AG20443 (cell line): ENCODE measurements around the gene EXOC6B.
"Not testable (repeated sequence)": the region's sequence is repeated elsewhere in the genome, so short reads cannot be mapped to it uniquely, and the experiment has no call there.

Source experiments
- DNase-seq: peaks from one replicate; pipeline ENCODE4 v3.0.0; 2012; ENCODE audit warnings: low spot score, mixed read lengths

The EXOC6B gene

DNA sequence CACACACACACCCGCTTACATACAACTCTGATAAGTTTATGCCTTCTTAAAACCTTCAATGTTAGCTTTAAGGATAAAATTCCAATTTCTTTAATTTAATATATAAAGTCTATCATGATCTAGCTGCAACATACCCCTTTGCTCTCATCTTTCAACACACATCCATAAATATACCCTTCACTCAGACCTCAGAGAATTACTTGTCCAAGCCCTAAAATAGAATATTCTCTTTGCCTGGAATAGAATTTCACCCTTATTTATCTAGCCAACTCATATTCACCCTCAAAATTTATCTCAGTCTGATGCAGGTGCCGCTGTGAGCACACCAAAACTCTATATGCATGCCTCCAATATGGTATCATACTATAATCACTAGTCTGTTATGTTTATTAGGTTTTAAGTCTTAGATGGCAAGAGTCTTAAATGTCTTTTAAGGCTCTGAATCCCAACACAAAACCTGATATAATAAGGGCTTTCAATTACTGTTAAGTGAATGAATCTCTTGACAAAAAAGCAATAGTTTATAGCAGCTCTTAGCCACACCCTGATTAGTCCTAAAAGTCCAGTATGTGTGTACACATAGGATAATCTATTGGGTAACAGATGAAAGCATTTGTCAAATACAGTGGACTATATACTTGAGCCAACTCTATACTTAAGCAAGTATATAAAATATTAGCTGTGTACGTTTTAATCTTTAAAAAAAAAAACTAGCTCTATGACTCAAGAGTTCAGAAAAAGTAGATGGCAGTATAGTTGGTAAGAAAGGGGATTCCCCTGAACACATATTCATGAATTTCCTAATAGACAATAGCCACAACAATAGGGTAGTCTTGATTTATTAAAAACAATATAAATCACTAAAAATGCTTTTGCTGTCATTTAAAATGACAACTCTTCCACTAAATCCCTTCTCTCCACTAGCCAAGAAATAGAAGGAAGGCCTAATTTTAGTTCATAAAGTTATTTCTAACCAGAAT lies 144.5 kb downstream of the EXOC6B start:
- DNase-seq = no peak

DNA sequence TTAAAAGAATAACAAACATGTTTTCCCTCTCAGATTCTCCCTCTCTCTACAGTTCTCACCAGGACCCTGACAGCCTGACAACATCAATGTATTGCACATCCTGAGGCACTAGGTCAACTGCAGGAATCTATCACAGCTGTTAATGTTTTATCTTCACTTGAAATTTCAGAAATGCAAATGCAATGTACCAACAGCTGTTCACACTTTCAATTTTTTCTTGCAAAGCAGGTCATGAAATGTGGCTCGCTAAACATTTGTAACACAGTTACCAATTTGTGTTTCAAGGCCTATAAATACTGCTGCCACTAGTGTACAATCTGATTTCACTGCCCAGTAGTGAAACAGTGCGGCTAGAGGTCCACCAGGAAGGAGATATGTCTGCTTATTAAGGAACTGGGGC lies 147.8 kb downstream of the EXOC6B start:
- DNase-seq = no peak

DNA sequence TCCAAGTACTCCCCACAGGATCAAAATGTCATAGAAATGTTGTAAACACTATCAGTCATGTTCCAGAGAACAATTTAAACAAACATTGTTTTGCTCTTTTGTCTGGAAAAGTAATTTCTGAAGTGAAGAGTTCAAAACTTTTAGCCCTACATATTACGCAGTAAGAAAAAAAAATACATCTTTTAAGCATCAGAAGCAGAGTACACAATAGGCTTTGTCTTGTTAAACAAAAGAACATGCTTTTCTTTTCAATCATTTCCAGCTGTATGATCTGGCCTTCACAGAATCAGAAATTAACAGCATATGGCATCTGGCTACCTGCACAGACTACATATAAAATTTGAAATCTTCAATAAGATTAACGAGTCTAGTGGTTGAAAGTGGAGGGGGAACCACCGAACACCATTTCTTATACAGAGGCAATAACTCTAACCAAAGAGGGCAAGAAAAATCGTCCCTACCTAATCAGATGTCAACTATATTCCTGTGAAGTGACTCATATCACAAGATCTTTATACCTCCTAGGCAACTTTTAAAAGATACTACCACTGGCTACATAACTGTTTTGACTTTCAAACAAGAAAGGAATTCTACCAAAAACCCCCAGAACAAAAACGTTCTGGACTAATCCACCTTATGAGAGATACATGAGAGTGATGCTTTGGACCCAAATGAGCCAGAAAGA lies 149.3 kb downstream of the EXOC6B start:
- DNase-seq = no peak

DNA sequence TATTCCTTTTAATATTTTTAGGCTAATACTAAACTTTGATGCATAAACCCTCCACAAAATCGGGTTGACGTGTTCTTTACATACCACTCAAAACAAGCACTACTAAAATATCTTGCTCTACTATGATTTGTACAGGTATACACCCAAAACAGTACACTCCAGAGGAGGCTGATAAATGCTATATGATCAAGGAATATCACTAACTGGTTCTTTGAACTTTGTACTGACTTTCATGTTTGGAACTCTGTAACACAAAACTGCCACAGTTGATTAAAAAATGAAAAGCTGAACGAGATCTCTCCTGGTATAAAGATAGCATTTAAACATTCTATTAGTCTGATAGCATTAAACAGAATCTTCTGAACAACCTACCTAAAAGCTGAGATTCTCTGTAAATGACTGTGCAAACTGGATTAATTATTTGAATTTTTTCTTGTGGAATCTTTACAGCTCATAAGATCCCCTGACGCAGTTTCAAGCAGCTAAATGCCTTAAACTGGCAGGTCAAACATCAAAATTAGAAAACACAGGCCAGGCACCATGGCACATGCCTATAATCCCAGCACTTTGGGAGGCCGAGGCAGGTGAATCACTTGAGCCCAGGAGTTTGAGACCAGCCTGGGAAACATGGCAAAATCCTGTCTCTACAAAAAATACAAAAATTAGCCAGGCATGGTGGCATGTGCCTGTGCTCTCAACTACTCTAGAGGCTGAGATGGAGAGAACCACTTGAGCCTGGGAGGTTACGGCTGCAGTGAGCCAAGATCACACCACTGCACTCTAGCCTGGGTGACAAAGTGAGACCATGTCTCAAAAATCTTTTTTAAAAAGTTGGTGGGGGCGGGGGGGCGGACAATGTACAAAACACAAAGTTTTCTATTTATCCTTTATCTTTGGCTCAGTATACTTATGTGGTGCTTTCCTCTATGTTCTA lies 150.6 kb downstream of the EXOC6B start:
- DNase-seq = no peak

DNA sequence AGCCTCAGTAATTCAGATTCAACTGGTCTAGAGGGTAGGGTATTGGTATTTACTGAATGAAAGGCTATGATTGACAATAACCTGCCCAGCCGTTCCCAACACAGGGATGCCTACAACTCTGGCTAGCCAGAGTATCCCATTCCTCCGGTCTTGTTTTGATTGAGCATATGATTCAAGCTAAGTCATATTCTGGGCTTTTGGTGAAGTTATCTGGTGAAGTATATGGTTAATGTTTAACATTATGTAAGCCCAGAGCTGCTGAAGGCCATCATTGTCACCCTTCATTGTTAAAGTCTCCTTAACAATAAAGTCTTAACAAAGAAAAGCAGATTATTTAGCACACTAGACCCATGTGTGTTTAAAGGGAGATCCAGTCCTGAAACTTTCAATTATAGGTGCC lies 152.6 kb downstream of the EXOC6B start:
- DNase-seq = no peak

DNA sequence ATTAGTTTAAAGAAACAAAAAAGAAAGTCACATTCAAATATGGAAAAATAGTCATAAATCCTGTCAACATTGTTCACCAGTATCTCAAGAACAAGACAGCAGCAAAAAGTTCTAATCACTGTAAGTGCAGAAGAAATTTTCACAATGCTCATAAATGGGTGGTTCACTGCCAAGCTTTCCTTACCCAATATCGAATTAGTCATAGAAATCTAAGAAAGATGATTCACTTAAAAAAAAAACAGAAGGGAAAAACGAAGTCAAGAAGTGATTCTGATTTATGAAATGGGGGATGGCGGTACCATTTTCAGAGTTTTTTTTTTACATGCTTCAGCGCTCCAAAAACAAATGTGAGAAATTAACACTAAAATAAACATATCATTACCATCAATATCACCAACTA lies 156.7 kb downstream of the EXOC6B start:
- DNase-seq = peak; percentile 72

DNA sequence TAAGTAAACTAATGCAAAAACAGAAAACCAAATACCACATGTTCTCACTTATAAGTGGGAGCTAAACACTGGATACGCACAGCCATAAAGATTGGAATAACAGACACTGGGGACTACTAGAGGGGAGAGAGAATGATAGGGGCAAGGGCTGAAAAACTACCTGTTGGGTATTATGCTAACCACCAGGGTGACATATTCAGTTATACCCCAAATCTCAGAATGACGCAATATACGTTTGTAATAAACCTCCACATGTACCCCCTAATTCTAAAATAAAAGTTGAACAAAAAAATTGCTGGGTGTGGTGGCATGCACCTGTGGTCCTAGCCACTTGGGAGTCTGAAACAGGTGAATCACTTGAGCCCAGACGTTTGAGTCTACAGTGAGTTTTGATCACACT lies 157.2 kb downstream of the EXOC6B start:
- DNase-seq = no peak

DNA sequence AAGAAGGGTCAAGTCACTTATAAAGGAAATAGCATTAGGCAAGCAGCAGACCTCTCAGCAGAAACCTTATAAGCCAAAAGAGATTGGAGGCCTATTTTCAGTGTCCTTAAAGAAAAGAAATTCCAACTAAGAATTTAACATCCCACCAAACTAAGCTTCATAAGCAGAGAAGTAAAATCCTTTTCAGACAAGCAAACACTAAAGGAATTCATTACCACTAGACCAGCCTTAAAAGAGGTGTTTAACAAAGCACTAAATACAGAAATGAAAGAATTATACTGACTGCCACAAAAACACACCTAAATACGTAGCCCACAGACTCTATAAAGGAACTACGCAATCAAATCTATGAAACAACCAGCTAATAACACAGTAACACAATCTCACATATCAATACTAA lies 160.4 kb downstream of the EXOC6B start:
- no peak for DNase-seq

DNA sequence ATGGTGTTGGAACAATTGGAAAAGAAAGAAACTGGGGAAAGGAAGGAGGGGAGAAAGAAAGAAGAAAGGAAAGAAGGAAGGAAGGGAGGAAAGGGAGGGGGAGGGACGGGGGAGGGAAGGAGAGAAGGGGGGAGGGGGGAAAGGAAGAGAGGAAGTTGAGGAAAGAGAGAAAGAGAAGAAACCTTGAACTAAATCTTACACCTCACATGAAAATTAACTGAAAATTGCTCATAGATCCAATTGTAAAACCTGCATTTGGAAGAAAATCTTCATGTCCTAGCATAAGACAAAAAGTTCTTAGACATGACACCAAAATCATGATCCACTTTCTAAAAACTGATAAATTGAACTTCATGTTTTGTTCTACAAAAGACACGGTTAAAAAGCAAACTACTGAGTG lies 163.8 kb downstream of the EXOC6B start:
- no peak for DNase-seq

DNA sequence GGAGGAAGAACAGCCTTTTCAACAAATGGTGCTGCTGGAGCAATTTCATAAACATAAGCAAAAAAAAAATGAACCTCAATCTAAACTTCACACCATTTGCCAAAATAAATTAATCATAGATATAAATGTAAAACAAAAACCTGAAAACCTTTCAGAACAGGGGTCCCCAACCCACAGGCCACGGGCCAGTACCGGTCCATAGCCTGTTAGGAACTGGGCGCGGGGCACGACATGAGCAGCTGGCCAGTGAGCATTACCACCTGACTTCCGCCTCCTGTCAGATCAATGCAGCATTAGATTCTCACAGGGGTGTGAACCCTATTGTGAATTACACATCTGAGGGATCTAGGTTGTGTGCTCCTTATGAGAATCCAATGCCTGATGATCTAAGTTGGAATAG lies 176.0 kb downstream of the EXOC6B start:
- no peak for DNase-seq

DNA sequence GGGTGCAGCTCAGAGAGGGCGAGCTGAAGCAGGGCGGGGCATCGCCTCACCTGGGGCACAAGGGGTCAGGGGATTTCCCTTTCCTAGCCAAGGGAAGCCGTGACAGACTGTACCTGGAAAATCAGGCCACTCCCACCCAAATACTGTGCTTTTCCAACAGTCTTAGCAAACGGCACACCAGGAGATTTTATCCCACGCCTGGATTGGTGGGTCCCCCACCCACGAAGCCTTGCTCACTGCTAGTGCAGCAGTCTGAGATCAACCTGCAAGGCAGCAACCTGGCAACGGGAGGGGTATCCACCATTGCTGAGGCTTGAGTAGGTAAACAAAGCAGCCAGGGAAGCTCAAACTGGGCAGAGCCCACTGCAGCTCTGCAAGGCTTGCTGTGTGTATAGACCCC lies 184.6 kb downstream of the EXOC6B start:
- not testable (repeated sequence) for DNase-seq

DNA sequence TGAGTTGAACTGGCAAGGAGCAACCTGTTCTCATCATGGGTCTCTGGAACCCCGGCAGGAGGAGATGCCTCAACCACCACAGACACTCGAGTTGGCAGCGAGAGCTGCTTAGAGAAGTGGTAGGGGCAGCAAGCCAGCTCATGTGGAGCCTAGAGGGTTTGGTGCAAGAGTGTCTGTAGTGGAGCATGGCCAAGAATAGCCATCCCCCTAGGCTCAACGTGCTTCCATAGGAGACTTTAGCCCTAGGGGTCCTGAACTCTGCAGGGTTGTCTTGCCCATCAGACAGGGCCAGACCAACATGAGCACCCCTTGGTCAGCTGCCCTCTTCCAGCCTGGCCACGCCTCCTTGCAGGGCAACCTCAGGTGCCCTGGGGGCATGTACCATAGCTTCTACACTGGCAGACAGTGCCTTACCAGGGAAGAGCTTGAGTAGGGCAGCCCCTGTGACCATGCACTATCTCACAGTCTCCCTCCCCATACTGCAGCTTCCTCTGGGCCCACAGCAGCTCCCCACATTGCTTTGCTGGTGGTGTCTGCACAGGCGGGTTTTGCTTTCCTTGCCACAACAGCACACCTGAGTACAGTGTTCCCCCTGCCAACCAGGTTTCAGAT lies 187.1 kb downstream of the EXOC6B start:
- DNase-seq = no peak

DNA sequence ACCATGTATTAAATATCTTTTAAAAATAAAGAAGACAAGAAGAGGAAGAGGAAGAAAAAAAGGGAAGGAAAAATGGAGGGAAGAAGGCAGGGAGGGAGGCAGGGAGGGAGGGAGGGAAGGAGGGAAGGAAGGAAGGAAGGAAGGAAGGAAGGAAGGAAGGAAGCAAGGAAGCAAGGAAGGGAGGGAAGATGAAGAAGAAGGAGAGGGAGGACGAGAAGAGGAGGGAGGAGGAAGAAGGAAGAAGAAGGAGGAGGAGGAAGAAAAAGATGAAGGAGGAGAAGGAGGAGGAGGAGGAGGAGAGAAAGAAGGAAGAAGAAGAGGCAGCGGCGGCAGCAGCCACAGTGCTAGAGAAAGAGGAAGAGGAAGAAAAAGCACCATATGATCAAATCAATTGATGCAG lies 189.6 kb downstream of the EXOC6B start:
- DNase-seq = no peak

DNA sequence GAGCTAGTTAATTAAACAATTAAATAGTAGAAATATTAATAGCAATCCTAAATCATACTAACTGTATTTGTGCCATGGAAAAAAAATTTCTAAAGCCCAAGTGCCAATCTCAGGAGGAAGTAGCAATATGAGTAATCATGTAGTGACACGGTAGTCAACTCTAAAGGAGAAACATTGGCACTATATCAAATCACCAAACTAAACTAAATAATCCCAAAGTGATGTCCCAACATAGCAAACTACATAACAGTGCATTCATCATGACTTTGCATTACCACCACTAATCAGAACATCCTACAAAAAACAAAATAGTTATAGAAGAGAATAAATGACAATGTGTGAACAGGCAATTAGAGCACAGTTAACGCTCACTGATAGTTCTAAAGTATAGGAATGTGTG lies 195.1 kb downstream of the EXOC6B start:
- DNase-seq = no peak

DNA sequence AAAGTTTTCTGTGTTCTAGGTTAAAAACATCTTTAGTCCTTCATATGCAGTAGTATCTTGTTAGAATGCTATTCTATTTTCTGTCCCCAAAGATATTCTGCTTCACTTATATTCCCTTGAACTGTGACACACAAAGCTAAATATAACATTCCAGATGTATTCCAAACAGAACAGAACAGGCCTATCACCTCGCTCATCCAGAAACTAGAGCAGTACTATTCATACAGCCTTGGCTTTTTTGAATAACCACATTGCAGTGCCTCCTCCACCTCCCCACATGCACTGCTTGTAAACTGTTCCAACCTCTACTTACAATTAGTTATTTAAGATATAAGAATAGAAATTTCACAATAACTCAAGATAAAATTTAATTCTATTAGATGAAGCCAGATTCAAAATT lies 196.8 kb downstream of the EXOC6B start:
- no peak for DNase-seq

DNA sequence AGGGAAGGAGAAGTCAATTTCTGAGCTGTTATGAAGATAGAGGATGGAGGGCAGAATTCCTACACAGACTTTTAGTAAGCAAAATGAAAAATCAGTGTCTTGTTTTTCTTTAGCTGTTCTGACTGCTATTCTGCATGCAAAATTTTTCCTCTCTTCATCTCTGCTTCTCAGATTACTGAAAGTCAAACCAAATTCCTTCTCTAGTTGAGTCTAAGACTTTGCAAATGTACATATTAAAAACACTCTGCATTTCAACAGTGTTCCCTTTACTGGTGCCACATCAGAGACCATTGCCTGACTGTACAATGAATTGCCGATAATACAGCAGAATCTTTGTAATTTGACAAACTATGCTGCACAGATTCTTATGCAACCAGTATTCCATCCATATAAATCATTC lies 198.8 kb downstream of the EXOC6B start:
- no peak for DNase-seq

DNA sequence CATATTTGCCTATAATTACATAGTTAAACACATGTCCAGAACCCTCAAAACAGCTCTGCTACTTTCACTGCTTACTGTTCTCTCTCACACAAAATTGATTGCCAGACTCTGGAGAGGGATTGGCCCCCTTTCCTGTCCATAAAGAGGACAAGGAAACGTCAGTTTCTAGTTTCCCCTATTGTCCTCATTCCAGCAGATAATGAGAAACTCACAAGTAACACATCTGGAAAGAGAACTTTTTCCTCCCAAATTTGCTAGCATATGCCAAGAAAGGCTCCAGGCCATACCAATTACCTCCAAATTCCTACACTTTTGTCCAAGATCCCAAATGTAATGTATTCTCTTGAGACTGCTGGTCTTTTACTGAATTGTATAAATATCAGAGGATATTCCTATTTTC lies 200.5 kb downstream of the EXOC6B start:
- no peak for DNase-seq

DNA sequence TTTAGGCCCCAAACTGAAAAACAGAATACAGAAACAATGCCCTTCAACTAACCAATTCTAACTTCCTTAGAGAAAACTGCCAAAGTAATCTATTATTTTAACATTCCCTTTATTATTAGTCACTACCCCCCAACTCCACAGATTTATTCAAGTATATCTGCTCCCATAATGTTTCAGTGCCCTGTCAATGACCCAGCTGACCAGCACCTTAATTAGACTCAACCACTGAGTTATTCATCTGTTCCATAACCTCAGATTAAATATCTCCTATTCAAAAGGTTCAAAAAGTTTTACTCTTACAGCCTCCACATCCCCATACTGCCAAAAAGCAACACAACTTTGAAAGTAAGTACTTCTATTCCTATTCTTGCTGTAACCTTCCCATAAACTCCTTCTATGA lies 202.4 kb downstream of the EXOC6B start:
- no peak for DNase-seq

DNA sequence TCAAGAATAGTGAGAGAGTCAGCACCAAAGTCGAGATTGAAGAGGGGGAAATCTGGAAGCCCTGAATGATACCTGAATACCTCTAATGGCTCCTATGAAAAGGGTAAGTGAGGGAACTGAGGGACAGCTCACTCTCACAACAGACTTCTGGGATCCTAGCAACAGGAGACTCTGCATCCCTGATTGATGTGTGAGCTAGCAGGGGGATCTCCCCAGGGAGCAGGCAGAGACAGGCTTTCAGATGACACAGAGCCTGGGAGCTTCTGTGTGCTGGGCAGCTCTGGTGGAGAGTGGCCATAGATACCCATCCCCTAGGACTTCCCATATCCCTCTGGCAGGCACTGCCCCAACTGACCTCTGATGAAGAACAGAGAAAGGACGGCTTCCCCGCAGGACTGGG lies 206.2 kb downstream of the EXOC6B start:
- DNase-seq = no peak

DNA sequence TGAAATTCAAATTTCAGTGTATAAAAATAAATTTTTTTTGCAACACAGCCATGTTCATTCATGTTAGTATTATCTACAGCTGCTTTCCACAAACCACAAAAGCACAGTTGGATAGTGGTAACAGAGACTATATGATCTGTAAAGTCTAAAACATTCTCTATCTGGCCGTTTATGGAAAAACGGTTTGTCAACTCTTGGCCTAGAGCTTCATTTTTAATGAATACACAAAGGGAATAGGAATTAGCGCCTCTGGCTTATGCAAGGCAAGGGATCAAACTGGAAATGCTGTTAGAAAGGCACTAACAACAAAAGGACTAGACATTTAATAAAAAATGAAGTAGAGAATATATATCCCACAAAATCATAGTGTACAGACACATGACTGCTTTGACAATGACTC lies 211.9 kb downstream of the EXOC6B start:
- DNase-seq = no peak

DNA sequence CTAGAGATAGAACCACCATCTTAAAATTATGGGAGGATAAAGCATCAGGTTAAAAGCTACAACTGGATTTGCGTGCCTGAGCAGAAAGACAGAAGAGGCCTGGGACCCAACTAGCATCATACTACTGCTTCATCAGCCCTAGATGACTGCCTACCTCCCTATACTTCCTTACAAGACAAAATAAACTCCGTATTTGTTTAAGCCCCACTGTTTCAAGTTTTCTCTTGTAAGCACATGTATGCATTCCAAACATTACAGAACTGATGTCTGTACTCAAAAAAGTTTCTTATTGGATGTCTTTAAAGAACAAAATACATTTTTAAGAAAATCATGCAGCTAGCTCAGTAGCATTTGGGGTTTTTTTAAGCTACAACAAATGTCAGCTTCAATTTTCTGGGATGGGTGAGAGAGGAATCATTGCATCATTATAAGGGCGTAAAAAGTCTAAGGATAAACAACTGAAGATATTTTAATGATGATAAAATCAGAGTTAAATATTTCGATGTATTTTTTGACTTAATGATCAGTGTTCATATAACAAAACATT lies 213.1 kb downstream of the EXOC6B start:
- no peak for DNase-seq

DNA sequence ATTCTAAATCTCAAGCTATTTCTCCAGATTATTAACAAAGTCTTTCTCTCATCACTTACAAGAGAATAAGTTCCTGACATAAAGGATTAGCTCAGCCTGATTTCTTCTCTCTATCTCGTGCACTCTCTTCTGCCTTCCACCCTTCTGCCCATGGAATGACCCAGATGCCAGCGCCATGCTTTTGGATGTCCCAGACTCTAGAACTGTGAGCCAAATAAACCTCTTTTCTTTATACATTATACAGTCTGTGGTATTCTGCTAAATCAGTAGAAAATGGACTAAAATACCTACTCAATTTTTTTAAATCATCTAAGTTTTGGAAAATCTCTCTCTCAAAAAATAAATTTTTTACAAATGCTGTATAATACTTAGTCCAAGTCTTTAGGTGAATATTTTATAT lies 218.6 kb downstream of the EXOC6B start:
- no peak for DNase-seq
